GM18867 (cell line): ENCODE data around the gene LDLRAD4.

Experiments used
- ATAC-seq: cut with Tn5 transposase; IDR thresholded peaks from one replicate; pipeline ENCODE4 v1.9.1; 2021; ENCODE audit warnings: mild to moderate bottlenecking, moderate library complexity; ENCODE audit not compliant: unreplicated experiment

Gene LDLRAD4

GRCh38 chr18:13264091-13265007 is 45.8 kb downstream of the LDLRAD4 start:
- no peak for ATAC-seq

- ATAC-seq = no peak
Observed at GRCh38 chr18:13265008-13265910, 46.7 kb downstream of the LDLRAD4 start.

- no peak for ATAC-seq
Observed at GRCh38 chr18:13265911-13266217, 47.3 kb downstream of the LDLRAD4 start.

GRCh38 chr18:13266218-13267100 is 47.9 kb downstream of the LDLRAD4 start:
- ATAC-seq = no peak

GRCh38 chr18:13267431-13267873 is 48.9 kb downstream of the LDLRAD4 start:
- no peak for ATAC-seq

GRCh38 chr18:13268158-13269012 is 49.8 kb downstream of the LDLRAD4 start:
- no peak for ATAC-seq

GRCh38 chr18:13269013-13269280 is 50.4 kb downstream of the LDLRAD4 start:
- ATAC-seq = no peak

- ATAC-seq = no peak
Observed at GRCh38 chr18:13269521-13270011, 51.0 kb downstream of the LDLRAD4 start.

GRCh38 chr18:13270279-13270855 is 51.8 kb downstream of the LDLRAD4 start:
- no peak for ATAC-seq

- ATAC-seq = no peak
Observed at GRCh38 chr18:13271302-13271911, 52.8 kb downstream of the LDLRAD4 start.

- ATAC-seq = no peak
Observed at GRCh38 chr18:13272416-13272815, 53.9 kb downstream of the LDLRAD4 start.

GRCh38 chr18:13273800-13274199 is 55.2 kb downstream of the LDLRAD4 start:
- ATAC-seq = no peak

GRCh38 chr18:13275075-13275474 is 56.5 kb downstream of the LDLRAD4 start:
- ATAC-seq = no peak

GRCh38 chr18:13276530-13277520 is 58.3 kb downstream of the LDLRAD4 start:
- no peak for ATAC-seq

- no peak for ATAC-seq
Observed at GRCh38 chr18:13278062-13278630, 59.6 kb downstream of the LDLRAD4 start.

GRCh38 chr18:13279181-13280069 is 60.9 kb downstream of the LDLRAD4 start:
- peak; percentile 83 for ATAC-seq
